RWPE1 (cell line): ENCODE results near the gene ZNF699.
"Not testable (repeated sequence)": the region's sequence is repeated elsewhere in the genome, so short reads cannot be mapped to it uniquely, and the experiment has no call there.

Experiments used
- CTCF ChIA-PET: fragments of 350-600 bp; sonication (Branson Sonifier 250); formaldehyde crosslinking; extraction: SDS; loops from one replicate; lab custom pipeline; 2021; lab: Yijun Ruan, JAX
- POLR2A ChIA-PET: fragments of 400-600 bp; formaldehyde crosslinking; extraction: SDS; loops from one replicate; lab custom pipeline; 2020; ENCODE audit warnings: antibody characterized with exemption; ENCODE audit not compliant: low non-redundant PET; lab: Yijun Ruan, JAX
- DNase-seq: peaks from one replicate; pipeline ENCODE4 v3.0.0; 2012; ENCODE audit warnings: low spot score
- H3K27ac ChIP-seq: fragments of 450-650 bp; 2 replicates; pipeline ENCODE4 v1.5.1; 2017
- CTCF ChIP-seq: fragments of 450-650 bp; conservative IDR thresholded peaks from 2 replicates; pipeline ENCODE4 v1.5.1; 2017; ENCODE audit warnings: low read depth, mild to moderate bottlenecking

The ZNF699 gene

GRCh38 chr19:9295411-9295849 is 14.2 kb downstream of the ZNF699 start:
- ChIA-PET CTCF (no interaction called here), POLR2A (no interaction called here)
- no peak for DNase-seq
- TF ChIP-seq CTCF = no peak
- H3K27ac ChIP-seq = no peak overlapping the region

DNA sequence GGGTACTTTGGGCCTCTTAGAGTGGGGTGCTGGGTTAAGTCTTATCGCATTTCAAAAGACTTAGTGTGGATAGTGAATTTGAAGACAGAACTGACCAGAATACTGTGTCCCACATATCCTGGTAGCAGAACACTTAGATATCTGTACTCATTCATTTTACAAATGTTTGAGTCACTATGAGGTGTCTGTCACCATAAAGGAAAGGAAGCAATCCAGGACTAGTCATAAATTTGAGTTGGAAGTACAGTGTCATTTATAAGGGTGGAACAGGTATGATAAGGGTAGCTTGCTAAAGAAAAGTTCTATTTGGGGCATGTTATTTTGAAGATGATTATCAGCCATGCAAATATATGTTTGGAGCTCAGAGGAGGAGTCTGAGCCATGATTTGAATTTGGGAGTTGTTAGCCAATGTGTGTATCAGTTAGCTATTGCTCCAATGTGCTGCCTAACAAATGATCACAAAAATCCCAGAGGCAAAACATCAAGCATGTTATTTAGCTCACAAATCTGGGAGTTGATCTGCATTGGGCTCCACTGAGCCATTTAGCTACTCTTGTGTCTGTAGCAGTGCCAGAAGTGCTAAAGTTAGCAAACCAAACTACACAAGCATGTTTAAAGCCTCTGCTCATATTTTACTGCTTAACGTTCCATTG is 20.3 kb downstream of the ZNF699 start:
- CTCF ChIA-PET = interaction anchor here (0.6 kb wide), 1 partner anchor 21 kb away, joined by 3 read pairs; no protein-coding TSS in a partner anchor
- TF ChIP-seq CTCF = no peak
- POLR2A ChIA-PET = no interaction called here
- H3K27ac ChIP-seq = no peak overlapping the region
- no peak for DNase-seq

GRCh38 chr19:9283485-9283884 is 26.2 kb downstream of the ZNF699 start:
- DNase-seq, CTCF ChIA-PET, POLR2A ChIA-PET, H3K27ac ChIP-seq: not testable (repeated sequence)

GRCh38 chr19:9251236-9251635 is 58.4 kb downstream of the ZNF699 start:
- TF ChIP-seq CTCF = no peak

DNA sequence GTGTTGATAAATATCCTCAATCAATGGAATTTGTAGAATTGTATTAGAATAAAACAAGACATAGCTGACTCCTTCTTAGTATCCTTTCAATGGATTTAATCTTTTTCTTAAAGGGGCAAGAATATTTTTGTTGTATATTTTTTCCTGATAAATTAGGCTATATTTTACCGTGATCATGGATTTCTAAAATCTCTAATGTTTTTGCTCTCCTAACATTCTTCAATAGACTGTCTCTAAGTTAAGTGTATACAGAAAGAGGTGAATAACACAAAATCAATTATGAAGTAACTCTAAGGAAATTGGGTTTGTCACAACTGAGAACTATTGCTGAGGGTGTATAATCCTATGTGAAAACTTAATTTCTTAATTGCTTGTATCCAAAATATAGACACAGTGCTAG is 59.0 kb downstream of the ZNF699 start, which contains the start of gene OR7E24:
TSS of gene OR7E24 (plus strand) at position 301 of the 400 bp plus-strand sequence. CDS start 114 bp downstream, outside the sequence.
- TF ChIP-seq CTCF = no peak
- ChIA-PET CTCF (no interaction called here), POLR2A (no interaction called here)
- no peak within 1 kb of the TSS for H3K27ac ChIP-seq
- no peak for DNase-seq

More at GRCh38 chr19:9251236-9251635, 58.4 kb downstream of the ZNF699 start:
- POLR2A ChIA-PET = no interaction called here
- H3K27ac ChIP-seq = no peak overlapping the region
- DNase-seq = no peak
- CTCF ChIA-PET = no interaction called here
